Neuronal stem cell (in vitro differentiated cells): ENCODE data around the gene CAMTA1.

Source experiments
- DNase-seq: peaks from one replicate; pipeline ENCODE4 v3.0.0-alpha.2; 2013; ENCODE audit warnings: low spot score
- H2AFZ ChIP-seq: one replicate; pipeline ENCODE4 v1.6.1; 2013; ENCODE audit warnings: mild to moderate bottlenecking, low read length, inconsistent platforms
- H2AK5ac ChIP-seq: 2 replicates; pipeline ENCODE4 v1.6.1; 2013; ENCODE audit warnings: low read depth, mild to moderate bottlenecking, inconsistent platforms, low read length, moderate library complexity, mixed read lengths
- H2BK120ac ChIP-seq: 2 replicates; pipeline ENCODE4 v1.6.1; 2013; ENCODE audit warnings: low read depth, mild to moderate bottlenecking, inconsistent platforms, low read length, moderate library complexity, mixed read lengths
- H2BK12ac ChIP-seq: one replicate; pipeline ENCODE4 v1.6.1; 2013; ENCODE audit warnings: low read length, inconsistent platforms
- H2BK15ac ChIP-seq: 2 replicates; pipeline ENCODE4 v1.6.1; 2013; ENCODE audit warnings: mild to moderate bottlenecking, low read length, inconsistent platforms, mixed read lengths
- H2BK5ac ChIP-seq: one replicate; pipeline ENCODE4 v1.6.1; 2013; ENCODE audit warnings: inconsistent platforms, mild to moderate bottlenecking, low read length, moderate library complexity
- H3K14ac ChIP-seq: one replicate; pipeline ENCODE4 v1.6.1; 2013; ENCODE audit warnings: low read length, inconsistent platforms
- H3K18ac ChIP-seq: 2 replicates; pipeline ENCODE4 v1.6.1; 2013; ENCODE audit warnings: low read length, inconsistent platforms
- H3K23ac ChIP-seq: 2 replicates; pipeline ENCODE4 v1.6.1; 2013; ENCODE audit warnings: low read depth, mild to moderate bottlenecking, mixed read lengths, low read length, inconsistent platforms; ENCODE audit not compliant: poor library complexity
- H3K27ac ChIP-seq: replicated peaks from 3 replicates; pipeline ENCODE4 v1.5.1; 2013; ENCODE audit warnings: low read length, inconsistent platforms
- H3K27me3 ChIP-seq, 3 experiments: 2 replicates each; pipeline ENCODE4 v1.6.1; 2013; ENCODE audit warnings: low read length in 3 of 3, mild to moderate bottlenecking in 2 of 3, inconsistent platforms in 1 of 3, low read depth in 1 of 3, mixed read lengths in 1 of 3, moderate library complexity in 1 of 3; ENCODE audit not compliant: control insufficient read depth in 3 of 3, insufficient read depth in 3 of 3
- H3K36me3 ChIP-seq, 2 donors: replicated peaks in 1 of 2; 2 replicates each; pipeline ENCODE4 v1.6.1; 2013; ENCODE audit warnings: low read length in 2 of 2; ENCODE audit not compliant: control insufficient read depth in 2 of 2, insufficient read depth in 2 of 2
- H3K4ac ChIP-seq: 2 replicates; pipeline ENCODE4 v1.6.1; 2013; ENCODE audit warnings: inconsistent platforms, mild to moderate bottlenecking, low read length, moderate library complexity
- H3K4me1 ChIP-seq, 2 donors: 1 replicate in 1 of 2; 2 replicates in 1 of 2; pipeline ENCODE4 v1.6.1; 2013; ENCODE audit warnings: low read length in 2 of 2, low read depth in 1 of 2; ENCODE audit not compliant: control insufficient read depth in 2 of 2, insufficient read depth in 1 of 2
- H3K4me2 ChIP-seq: one replicate; pipeline ENCODE4 v1.6.1; 2013; ENCODE audit warnings: mild to moderate bottlenecking, low read length, inconsistent platforms; ENCODE audit not compliant: insufficient read depth, poor library complexity, severe bottlenecking
- H3K4me3 ChIP-seq, 2 donors: 2 replicates each; pipeline ENCODE4 v1.5.1; 2013; ENCODE audit warnings: low read length in 2 of 2, mild to moderate bottlenecking in 2 of 2, inconsistent platforms in 1 of 2, moderate library complexity in 1 of 2
- H3K79me1 ChIP-seq: one replicate; pipeline ENCODE4 v1.6.1; 2013; ENCODE audit warnings: low read depth, mild to moderate bottlenecking, inconsistent platforms, low read length, moderate library complexity
- H3K9ac ChIP-seq: one replicate; pipeline ENCODE4 v1.6.1; 2013; ENCODE audit warnings: mild to moderate bottlenecking, low read depth, low read length, inconsistent platforms; ENCODE audit not compliant: poor library complexity
- H3K9me3 ChIP-seq, 2 donors: replicated peaks in 1 of 2; 2 replicates each; pipeline versions ENCODE3 to v1.6.1; 2013; ENCODE audit warnings: low read length in 2 of 2, mild to moderate bottlenecking in 2 of 2, inconsistent platforms in 1 of 2, low read depth in 1 of 2, mixed read lengths in 1 of 2, moderate library complexity in 1 of 2; ENCODE audit not compliant: control insufficient read depth in 2 of 2, insufficient read depth in 1 of 2
- H4K8ac ChIP-seq: one replicate; pipeline ENCODE4 v1.6.1; 2013; ENCODE audit warnings: low read depth, mild to moderate bottlenecking, inconsistent platforms, low read length, moderate library complexity
- H4K91ac ChIP-seq: one replicate; pipeline ENCODE4 v1.6.1; 2013; ENCODE audit warnings: low read length, low read depth, mild to moderate bottlenecking, inconsistent platforms; ENCODE audit not compliant: poor library complexity
- WGBS, 2 donors: extraction: QIAGEN DNeasy Blood & Tissue Kit; methylation state at CpG; one replicate each; pipeline ENCODE4 v1.1.7; 2013; ENCODE audit warnings: missing lambda C conversion rate in 2 of 2, mixed read lengths in 1 of 2; ENCODE audit not compliant: insufficient read length in 2 of 2, insufficient replicate concordance in 1 of 2; ENCODE audit errors: extremely low coverage in 2 of 2; 5-methylcytosine and 5-hydroxymethylcytosine counted together

CAMTA1 gene

DNA sequence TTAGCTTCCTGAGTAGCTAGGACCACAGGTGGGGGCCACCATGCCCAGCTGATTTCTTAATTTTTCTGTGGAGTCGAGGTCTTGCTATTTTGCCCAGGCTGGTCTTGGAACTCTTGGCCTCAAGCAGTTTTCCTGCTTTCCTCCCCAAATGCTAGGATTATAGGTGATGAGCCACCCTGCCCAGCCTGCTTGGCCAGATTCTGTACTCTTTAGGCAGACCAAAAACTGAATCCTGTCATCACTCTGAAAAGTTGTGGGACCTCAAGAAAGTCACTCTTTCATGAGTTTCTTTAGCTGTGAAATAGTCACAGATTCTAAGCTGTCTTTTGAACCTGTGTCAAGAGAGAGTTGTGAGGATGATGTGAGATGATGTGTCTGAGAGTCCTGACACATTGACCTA lies 105.4 kb downstream of the CAMTA1 start:
- no peak for DNase-seq
- Histone ChIP-seq H3K9ac (no peak overlapping the region), H3K4me1 (peaks cover 0 to 2% of the 10 kb centered on the region in 2 donors), H3K36me3 (peaks cover 0 to 9% of the 10 kb centered on the region in 2 donors), H3K18ac (no peak overlapping the region), H4K91ac (no peak overlapping the region), H3K4me2 (no peak overlapping the region), H3K4me3 (no peak overlapping the region), H3K27me3 (no peaks in the 10 kb centered on the region), H3K23ac (no peak overlapping the region), H2BK5ac (no peak overlapping the region), H3K79me1 (peaks cover 2% of the 10 kb centered on the region), H2AFZ (no peak overlapping the region), H2BK120ac (no peak overlapping the region), H3K9me3 (no peaks in the 10 kb centered on the region), H3K27ac (no peak overlapping the region), H2BK15ac (no peak overlapping the region), H2BK12ac (no peak overlapping the region), H4K8ac (no peak overlapping the region), H3K4ac (no peak overlapping the region), H2AK5ac (no peak overlapping the region), H3K14ac (no peak overlapping the region)
- no CpG with 5 or more reads among the region's 1 CpG for WGBS, 2 donors

- WGBS, 2 donors: no CpG with 5 or more reads among the region's 7 CpGs
- no peak overlapping the region for H3K18ac ChIP-seq
- H3K27ac ChIP-seq: no peak overlapping the region
- H3K4me2 ChIP-seq: no peak overlapping the region
- no peak overlapping the region for H2BK120ac ChIP-seq
- H4K91ac ChIP-seq: no peak overlapping the region
- no peak overlapping the region for H2BK12ac ChIP-seq
- peaks cover 0 to 9% of the 10 kb centered on the region in 2 donors for H3K36me3 ChIP-seq
- no peak overlapping the region for H3K4me3 ChIP-seq
- H3K9ac ChIP-seq: no peak overlapping the region
- no peak overlapping the region for H3K23ac ChIP-seq
- no peak overlapping the region for H2AK5ac ChIP-seq
- no peak overlapping the region for H4K8ac ChIP-seq
- no peak overlapping the region for H3K14ac ChIP-seq
- H3K79me1 ChIP-seq: peaks cover 2% of the 10 kb centered on the region
- DNase-seq: no peak
- H2BK15ac ChIP-seq: no peak overlapping the region
- no peaks in the 10 kb centered on the region for H3K27me3 ChIP-seq
- no peak overlapping the region for H3K4ac ChIP-seq
- no peak overlapping the region for H2BK5ac ChIP-seq
- H2AFZ ChIP-seq: no peak overlapping the region
- no peaks in the 10 kb centered on the region for H3K9me3 ChIP-seq
- peaks cover 1 to 2% of the 10 kb centered on the region in 2 donors for H3K4me1 ChIP-seq
Measured at GRCh38 chr1:6891781-6892579, 106.7 kb downstream of the CAMTA1 start.

GRCh38 chr1:6893388-6893787 lies 108.1 kb downstream of the CAMTA1 start:
- H3K4me2 ChIP-seq: no peak overlapping the region
- WGBS, 2 donors: no CpG with 5 or more reads among the region's 7 CpGs
- H2BK5ac ChIP-seq: no peak overlapping the region
- H3K9me3 ChIP-seq: no peaks in the 10 kb centered on the region
- H3K14ac ChIP-seq: no peak overlapping the region
- no peak overlapping the region for H2BK120ac ChIP-seq
- no peak overlapping the region for H3K18ac ChIP-seq
- H3K79me1 ChIP-seq: peaks cover 2% of the 10 kb centered on the region
- H3K4me3 ChIP-seq: no peak overlapping the region
- no peaks in the 10 kb centered on the region for H3K27me3 ChIP-seq
- H3K23ac ChIP-seq: no peak overlapping the region
- no peak overlapping the region for H2AK5ac ChIP-seq
- no peak overlapping the region for H2AFZ ChIP-seq
- H3K9ac ChIP-seq: no peak overlapping the region
- H2BK12ac ChIP-seq: no peak overlapping the region
- H3K27ac ChIP-seq: no peak overlapping the region
- peaks cover 1 to 4% of the 10 kb centered on the region in 2 donors for H3K4me1 ChIP-seq
- DNase-seq: no peak
- H4K91ac ChIP-seq: no peak overlapping the region
- no peak overlapping the region for H4K8ac ChIP-seq
- H2BK15ac ChIP-seq: no peak overlapping the region
- H3K36me3 ChIP-seq: no peaks in the 10 kb centered on the region
- H3K4ac ChIP-seq: no peak overlapping the region

DNA sequence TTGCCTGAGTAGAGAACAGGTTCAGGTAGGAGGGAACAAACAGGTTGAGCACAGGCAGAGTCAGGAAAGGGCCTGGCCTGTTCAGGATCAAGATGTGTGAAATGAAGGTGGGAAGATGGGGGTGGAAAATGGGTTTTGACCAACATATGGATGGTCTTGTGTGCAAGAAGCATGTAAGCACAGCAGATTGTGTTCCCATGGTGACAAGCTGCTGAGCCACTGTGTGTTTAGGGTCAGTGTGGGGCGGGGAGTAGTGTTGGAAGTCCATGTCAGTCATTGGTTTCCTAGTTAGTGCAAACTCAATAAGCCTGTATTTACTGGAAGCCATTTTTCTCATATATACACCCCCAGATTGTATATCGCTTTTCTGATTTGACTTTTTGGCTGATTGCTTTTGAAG lies 111.9 kb downstream of the CAMTA1 start:
- no peak overlapping the region for H2BK120ac ChIP-seq

More for the DNA sequence above, 111.9 kb downstream of the CAMTA1 start:
- no peak overlapping the region for H3K4me2 ChIP-seq
- H3K9me3 ChIP-seq: no peaks in the 10 kb centered on the region
- H2AFZ ChIP-seq: no peak overlapping the region
- no CpG with 5 or more reads among the region's 2 CpGs for WGBS, 2 donors
- H3K9ac ChIP-seq: no peak overlapping the region
- H2BK15ac ChIP-seq: no peak overlapping the region
- DNase-seq: no peak
- no peaks in the 10 kb centered on the region for H3K27me3 ChIP-seq
- H3K23ac ChIP-seq: no peak overlapping the region
- no peak overlapping the region for H3K27ac ChIP-seq
- peaks cover 1 to 3% of the 10 kb centered on the region in 2 donors for H3K4me1 ChIP-seq
- no peak overlapping the region for H2AK5ac ChIP-seq
- no peak overlapping the region for H2BK5ac ChIP-seq
- no peak overlapping the region for H4K91ac ChIP-seq
- H3K4ac ChIP-seq: no peak overlapping the region
- H3K18ac ChIP-seq: no peak overlapping the region
- H3K14ac ChIP-seq: no peak overlapping the region
- no peaks in the 10 kb centered on the region for H3K79me1 ChIP-seq
- H3K36me3 ChIP-seq: peaks cover 0 to 2% of the 10 kb centered on the region in 2 donors
- H3K4me3 ChIP-seq: no peak overlapping the region
- no peak overlapping the region for H4K8ac ChIP-seq
- no peak overlapping the region for H2BK12ac ChIP-seq
